Activated CD4-positive, alpha-beta T cell treated with anti-CD3 and anti-CD28 coated beads, Interleukin-2, amount 10 ng/mL, durations not matched to agents 24 days and 14 days (primary cell): ENCODE results near the gene UNC5A. TPM values are rescaled to one million over a fixed set of nuclear protein-coding genes. Genes with fewer than 3 reads are reported as not detected.

Experiments
- DNase-seq: peaks from one replicate; pipeline ENCODE4 v3.0.0; 2022
- H3K27ac Mint-ChIP-seq: one replicate; pipeline ENCODE4 v1.8.0; 2022; ENCODE audit warnings: mild to moderate bottlenecking, mixed read lengths
- H3K27me3 Mint-ChIP-seq: one replicate; pipeline ENCODE4 v1.8.0; 2022; ENCODE audit warnings: mixed read lengths
- H3K36me3 Mint-ChIP-seq: one replicate; pipeline ENCODE4 v1.8.0; 2022; ENCODE audit warnings: low read depth, mild to moderate bottlenecking, mixed read lengths
- H3K4me1 Mint-ChIP-seq: one replicate; pipeline ENCODE4 v1.8.0; 2021; ENCODE audit warnings: mixed read lengths
- H3K4me3 Mint-ChIP-seq: one replicate; pipeline ENCODE4 v1.8.0; 2022; ENCODE audit warnings: mild to moderate bottlenecking, moderate library complexity, mixed read lengths
- H3K9me3 Mint-ChIP-seq: one replicate; pipeline ENCODE4 v1.8.0; 2021; ENCODE audit warnings: mixed read lengths
- intact Hi-C: fragments of 100-400 bp; cut with micrococcal nuclease; formaldehyde crosslinking; loops from one replicate; pipeline ENCODE4 v1.15.1; 2023
- total RNA-seq: library from RNA; stranded (reverse); gene quantifications from 2 replicates; pipeline ENCODE4 v1.2.3, GENCODE V29; 2022

Gene UNC5A
- total RNA-seq, 1 donor from 2014 or later: not detected

- H3K36me3 Mint-ChIP-seq: no peaks in the 10 kb centered on the region
- intact Hi-C loops: no loop called here
- H3K4me3 Mint-ChIP-seq: no peak overlapping the region
- H3K4me1 Mint-ChIP-seq: peaks cover 6% of the 10 kb centered on the region
- H3K27me3 Mint-ChIP-seq: peaks cover 5% of the 10 kb centered on the region
- DNase-seq: no peak
- no peak overlapping the region for H3K27ac Mint-ChIP-seq
- no peaks in the 10 kb centered on the region for H3K9me3 Mint-ChIP-seq
These were observed 78.5 kb downstream of the UNC5A start for GRCh38 chr5:176888865-176889165.

GRCh38 chr5:176889321-176890280 is 79.2 kb downstream of the UNC5A start:
- H3K9me3 Mint-ChIP-seq: no peaks in the 10 kb centered on the region
- peaks cover 5% of the 10 kb centered on the region for H3K27me3 Mint-ChIP-seq
- H3K36me3 Mint-ChIP-seq: no peaks in the 10 kb centered on the region
- no peak overlapping the region for H3K27ac Mint-ChIP-seq
- H3K4me3 Mint-ChIP-seq: no peak overlapping the region
- intact Hi-C loops: no loop called here
- DNase-seq: no peak
- H3K4me1 Mint-ChIP-seq: peaks cover 4% of the 10 kb centered on the region

- Mint-ChIP-seq H3K4me1 (no peaks in the 10 kb centered on the region), H3K4me3 (no peak overlapping the region), H3K27me3 (peaks cover 5% of the 10 kb centered on the region), H3K9me3 (no peaks in the 10 kb centered on the region), H3K27ac (no peak overlapping the region), H3K36me3 (no peaks in the 10 kb centered on the region)
- no peak for DNase-seq
- intact Hi-C loops: no loop called here
These were observed 80.3 kb downstream of the UNC5A start for GRCh38 chr5:176890455-176891330.

GRCh38 chr5:176891331-176891958 is 81.1 kb downstream of the UNC5A start:
- peaks cover 5% of the 10 kb centered on the region for H3K27me3 Mint-ChIP-seq
- intact Hi-C loops: no loop called here
- H3K36me3 Mint-ChIP-seq: no peaks in the 10 kb centered on the region
- DNase-seq: no peak
- H3K4me1 Mint-ChIP-seq: no peaks in the 10 kb centered on the region
- H3K27ac Mint-ChIP-seq: no peak overlapping the region
- no peak overlapping the region for H3K4me3 Mint-ChIP-seq
- no peaks in the 10 kb centered on the region for H3K9me3 Mint-ChIP-seq

GRCh38 chr5:176892663-176893062 is 82.3 kb downstream of the UNC5A start:
- Mint-ChIP-seq H3K27ac (no peak overlapping the region), H3K36me3 (no peaks in the 10 kb centered on the region), H3K4me1 (peaks cover 2% of the 10 kb centered on the region), H3K9me3 (no peaks in the 10 kb centered on the region), H3K27me3 (peaks cover 5% of the 10 kb centered on the region), H3K4me3 (no peak overlapping the region)
- DNase-seq: no peak
- intact Hi-C loops: no loop called here

- no peaks in the 10 kb centered on the region for H3K36me3 Mint-ChIP-seq
- peaks cover 6% of the 10 kb centered on the region for H3K4me1 Mint-ChIP-seq
- H3K9me3 Mint-ChIP-seq: no peaks in the 10 kb centered on the region
- intact Hi-C loops: no loop called here
- no peak overlapping the region for H3K4me3 Mint-ChIP-seq
- H3K27me3 Mint-ChIP-seq: peaks cover 5% of the 10 kb centered on the region
- no peak for DNase-seq
- H3K27ac Mint-ChIP-seq: no peak overlapping the region
These were observed 83.9 kb downstream of the UNC5A start for GRCh38 chr5:176894298-176894697.

GRCh38 chr5:176895831-176896230 is 85.5 kb downstream of the UNC5A start:
- Mint-ChIP-seq H3K4me1 (peaks cover 12% of the 10 kb centered on the region), H3K27ac (no peak overlapping the region), H3K27me3 (peaks cover 5% of the 10 kb centered on the region), H3K36me3 (peaks cover under 1% of the 10 kb centered on the region), H3K9me3 (no peaks in the 10 kb centered on the region), H3K4me3 (no peak overlapping the region)
- intact Hi-C loops: no loop called here
- DNase-seq: no peak

- Mint-ChIP-seq H3K27ac (no peak overlapping the region), H3K4me1 (peaks cover 22% of the 10 kb centered on the region)
These were observed 86.9 kb downstream of the UNC5A start for GRCh38 chr5:176897263-176897662.

GRCh38 chr5:176899296-176899891 is 89.0 kb downstream of the UNC5A start, which contains the start of gene HK3:
HK3 (minus strand) TSS chr5:176899346; CDS start chr5:176896159, 3,187 bp downstream.
- peak within 1 kb of the TSS; percentile 38 for H3K27ac Mint-ChIP-seq
- no peak for DNase-seq
- no peak within 1 kb of the TSS for H3K4me3 Mint-ChIP-seq
- no peaks in the 10 kb centered on the region for H3K27me3 Mint-ChIP-seq
- peaks cover 21% of the 10 kb centered on the region for H3K36me3 Mint-ChIP-seq
- no peaks in the 10 kb centered on the region for H3K9me3 Mint-ChIP-seq
- peaks cover 29% of the 10 kb centered on the region for H3K4me1 Mint-ChIP-seq
- intact Hi-C loops: no loop called here

More at GRCh38 chr5:176897263-176897662, 86.9 kb downstream of the UNC5A start:
- H3K4me3 Mint-ChIP-seq: no peak overlapping the region
- intact Hi-C loops: no loop called here
- H3K9me3 Mint-ChIP-seq: no peaks in the 10 kb centered on the region
- no peak for DNase-seq
- H3K27me3 Mint-ChIP-seq: no peaks in the 10 kb centered on the region
- peaks cover 7% of the 10 kb centered on the region for H3K36me3 Mint-ChIP-seq

- H3K36me3 Mint-ChIP-seq: peaks cover 27% of the 10 kb centered on the region
- H3K4me3 Mint-ChIP-seq: no peak overlapping the region
- no peaks in the 10 kb centered on the region for H3K27me3 Mint-ChIP-seq
- peaks cover 29% of the 10 kb centered on the region for H3K4me1 Mint-ChIP-seq
- no peak for DNase-seq
- intact Hi-C loops: no loop called here
- peak overlapping the region; percentile 38 for H3K27ac Mint-ChIP-seq
- no peaks in the 10 kb centered on the region for H3K9me3 Mint-ChIP-seq
These were observed 89.8 kb downstream of the UNC5A start for GRCh38 chr5:176899946-176900779.

GRCh38 chr5:176900780-176901204 is 90.4 kb downstream of the UNC5A start:
- H3K36me3 Mint-ChIP-seq: peaks cover 33% of the 10 kb centered on the region
- no peak for DNase-seq
- no peak overlapping the region for H3K4me3 Mint-ChIP-seq
- intact Hi-C loops: no loop called here
- peak overlapping the region; percentile 15 for H3K27ac Mint-ChIP-seq
- H3K4me1 Mint-ChIP-seq: peaks cover 29% of the 10 kb centered on the region
- H3K9me3 Mint-ChIP-seq: no peaks in the 10 kb centered on the region
- H3K27me3 Mint-ChIP-seq: no peaks in the 10 kb centered on the region

- Mint-ChIP-seq H3K9me3 (no peaks in the 10 kb centered on the region), H3K4me3 (peak overlapping the region; percentile 28), H3K27ac (peak overlapping the region; percentile 85), H3K36me3 (peaks cover 37% of the 10 kb centered on the region), H3K4me1 (peaks cover 29% of the 10 kb centered on the region), H3K27me3 (no peaks in the 10 kb centered on the region)
- intact Hi-C loops: no loop called here
- no peak for DNase-seq
These were observed 91.1 kb downstream of the UNC5A start for GRCh38 chr5:176901260-176902101.
